Measurements from ENCODE around the gene GPC5.

DNA sequence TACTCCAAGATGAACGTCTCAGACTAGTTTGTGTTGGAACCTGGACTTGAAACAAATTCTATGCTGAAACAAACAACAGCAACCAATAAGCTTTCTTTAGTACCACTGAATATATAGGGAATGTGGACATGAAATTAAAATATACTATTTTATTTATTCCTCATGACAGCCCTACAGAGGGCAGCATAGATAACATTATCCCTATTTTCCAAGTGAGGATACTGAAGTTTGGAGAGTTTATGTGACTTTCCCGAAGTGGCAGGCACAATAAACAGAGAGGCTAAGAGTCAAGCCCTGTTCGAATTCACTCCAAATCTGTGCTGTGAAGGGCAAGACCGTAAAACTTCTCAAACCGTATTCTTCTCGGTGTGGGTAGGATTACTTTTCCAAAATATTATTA is 1318.3 kb downstream of the GPC5 start:
- TF ChIP-seq EZH2 (IDR thresholded peaks at IDR 0.05; ENCODE audit: borderline replicate concordance, low read depth, low read length, severe bottlenecking), result no peak
- TF ChIP-seq POLR2A (IDR thresholded peaks at IDR 0.05; ENCODE audit: low read depth, low read length), result no peak

Data from endothelial cell of umbilical vein (primary cell).